GM18499 (cell line): ENCODE measurements around the gene WDR20.
"Not testable (repeated sequence)": the region's sequence is repeated elsewhere in the genome, so short reads cannot be mapped to it uniquely, and the experiment has no call there.

Experiments
- ATAC-seq: cut with Tn5 transposase; IDR thresholded peaks from one replicate; pipeline ENCODE4 v1.9.1; 2021; ENCODE audit warnings: moderate number of reproducible peaks; ENCODE audit not compliant: insufficient read depth, unreplicated experiment

Gene WDR20

GRCh38 chr14:102139286-102140026 lies at the start of gene WDR20:
WDR20 (plus strand) TSS chr14:102139897; CDS start chr14:102139924, 27 bp downstream.
- peak; percentile 79 for ATAC-seq

GRCh38 chr14:102090713-102091112 lies 49.0 kb upstream of the WDR20 start:
- no peak for ATAC-seq

- ATAC-seq: no peak
Measured at GRCh38 chr14:102092806-102093205, 46.9 kb upstream of the WDR20 start.

- no peak for ATAC-seq
Measured at GRCh38 chr14:102094101-102094500, 45.6 kb upstream of the WDR20 start.

GRCh38 chr14:102095231-102095870 lies 44.3 kb upstream of the WDR20 start:
- ATAC-seq: no peak

GRCh38 chr14:102095871-102096568 lies 43.7 kb upstream of the WDR20 start:
- ATAC-seq: no peak

GRCh38 chr14:102096569-102097188 lies 43.0 kb upstream of the WDR20 start:
- ATAC-seq: no peak

GRCh38 chr14:102097441-102098135 lies 42.1 kb upstream of the WDR20 start:
- no peak for ATAC-seq

GRCh38 chr14:102103062-102103695 lies 36.5 kb upstream of the WDR20 start:
- ATAC-seq: no peak

- no peak for ATAC-seq
Measured at GRCh38 chr14:102105369-102105768, 34.3 kb upstream of the WDR20 start.

GRCh38 chr14:102109332-102109731 lies 30.4 kb upstream of the WDR20 start:
- ATAC-seq: not testable (repeated sequence)

GRCh38 chr14:102111101-102111500 lies 28.6 kb upstream of the WDR20 start:
- no peak for ATAC-seq

GRCh38 chr14:102116361-102117180 lies 23.1 kb upstream of the WDR20 start:
- ATAC-seq: no peak

GRCh38 chr14:102117852-102118251 lies 21.8 kb upstream of the WDR20 start:
- no peak for ATAC-seq

GRCh38 chr14:102120888-102121287 lies 18.8 kb upstream of the WDR20 start:
- no peak for ATAC-seq

- ATAC-seq: no peak
Measured at GRCh38 chr14:102121567-102121966, 18.1 kb upstream of the WDR20 start.

- ATAC-seq: no peak
Measured at GRCh38 chr14:102124419-102124818, 15.3 kb upstream of the WDR20 start.

GRCh38 chr14:102125546-102125945 lies 14.2 kb upstream of the WDR20 start:
- no peak for ATAC-seq
